ENCODE results near the gene ZDBF2. TPM values are rescaled to one million over a fixed set of nuclear protein-coding genes. Genes with fewer than 3 reads are reported as not detected.

The ZDBF2 gene
- total and polyA plus RNA-seq, 4 donors = 2.1 to 20.2 (median 9.1) TPM

DNA sequence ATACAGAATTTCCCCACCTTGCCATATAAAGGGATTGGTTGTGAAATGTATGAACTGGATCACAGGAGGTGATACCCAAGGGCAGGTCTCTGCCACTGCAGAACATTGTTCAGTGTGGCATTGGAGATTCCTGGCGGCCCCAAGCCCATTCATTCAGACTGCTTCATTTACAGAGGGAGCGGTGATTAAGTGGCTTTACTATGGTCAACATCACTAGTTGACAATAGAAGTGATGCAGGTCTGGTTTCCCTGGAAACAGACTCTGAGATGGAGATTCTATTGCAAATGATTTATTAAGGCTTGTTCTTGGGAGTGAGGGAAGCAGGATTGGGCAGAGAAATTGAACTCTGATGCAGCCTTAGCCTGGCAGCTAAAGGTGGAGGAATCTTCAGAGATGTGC, 62.4 kb downstream of the ZDBF2 start:
- Histone ChIP-seq H3K4me1 (ENCODE audit: control insufficient read depth in 1 of 2, insufficient read depth in 2 of 2, low read length in 2 of 2) (no peaks in the 10 kb centered on the region), H3K9me3 (ENCODE audit: control insufficient read depth, low read length) (no peaks in the 10 kb centered on the region), H3K36me3 (ENCODE audit: control insufficient read depth in 1 of 2, insufficient read depth in 2 of 2, low read length in 1 of 2) (no peaks in the 10 kb centered on the region), H3K27me3 (ENCODE audit: control insufficient read depth in 1 of 2, insufficient read depth in 2 of 2, low read length in 1 of 2) (no peaks in the 10 kb centered on the region), H3K4me3 (ENCODE audit: low read length in 2 of 2) (no peak overlapping the region), H3K27ac (ENCODE audit: low read depth in 1 of 2, low read length in 2 of 2) (no peak overlapping the region)
- ATAC-seq (ENCODE audit: low FRiP score) (no peak), DNase-seq (no peak)
- 76 to 84% methylated on average over 2 of the region's 2 CpGs for WGBS, 2 donors
- intact Hi-C loops (cut with DNase I) = no loop called here

DNA sequence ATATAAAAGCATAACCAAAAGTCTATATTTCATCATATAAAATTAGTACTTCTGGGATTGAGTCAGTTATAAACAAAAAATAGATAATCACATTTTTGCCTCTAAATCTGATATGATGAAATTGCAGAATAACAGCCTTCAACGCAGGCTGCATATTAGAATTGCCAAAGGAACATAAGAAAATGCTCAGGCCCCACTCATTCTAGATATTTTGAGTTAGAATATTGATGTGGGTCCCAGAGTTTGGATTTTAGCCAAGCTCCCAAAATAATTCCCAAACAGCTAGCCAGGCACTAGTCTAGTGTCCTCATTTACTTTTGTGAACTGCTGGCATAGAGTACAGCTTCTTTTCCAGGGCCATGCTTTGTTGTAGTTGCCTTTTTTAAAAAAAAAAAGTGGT, 63.5 kb downstream of the ZDBF2 start:
- DNase-seq = no peak
- ATAC-seq (ENCODE audit: low FRiP score) = no peak
- Histone ChIP-seq H3K4me1 (ENCODE audit: control insufficient read depth in 1 of 2, insufficient read depth in 2 of 2, low read length in 2 of 2) (no peaks in the 10 kb centered on the region), H3K27me3 (ENCODE audit: control insufficient read depth in 1 of 2, insufficient read depth in 2 of 2, low read length in 1 of 2) (no peaks in the 10 kb centered on the region), H3K36me3 (ENCODE audit: control insufficient read depth in 1 of 2, insufficient read depth in 2 of 2, low read length in 1 of 2) (no peaks in the 10 kb centered on the region), H3K9me3 (ENCODE audit: control insufficient read depth, low read length) (no peaks in the 10 kb centered on the region), H3K27ac (ENCODE audit: low read depth in 1 of 2, low read length in 2 of 2) (no peak overlapping the region), H3K4me3 (ENCODE audit: low read length in 2 of 2) (no peak overlapping the region)
- 14 to 24% methylated on average over 1 of the region's 1 CpG for WGBS, 2 donors
- intact Hi-C loops (cut with DNase I) = no loop called here

DNA sequence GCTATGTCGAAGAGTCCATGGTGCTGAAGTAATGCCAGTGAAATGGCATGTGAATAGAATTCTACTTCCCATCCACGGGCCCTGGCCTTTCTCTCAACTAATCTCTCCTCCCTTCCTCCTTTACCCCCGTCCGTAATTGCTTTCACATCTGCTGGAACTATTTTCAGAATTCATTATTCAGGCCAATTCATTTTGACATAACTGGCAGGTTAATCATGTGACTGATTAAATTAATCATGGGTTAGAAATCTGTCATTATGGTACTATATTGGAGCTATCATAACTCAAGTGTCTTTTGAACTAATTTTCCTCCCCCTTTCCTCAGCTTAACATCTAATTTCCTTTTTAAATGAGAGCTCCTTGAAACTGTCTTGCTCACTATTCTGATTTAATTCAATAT, 66.9 kb downstream of the ZDBF2 start:
- DNase-seq (no peak), ATAC-seq (ENCODE audit: low FRiP score) (no peak)
- 26 to 28% methylated on average over 4 of the region's 4 CpGs for WGBS, 2 donors
- no peak overlapping the region for H3K27ac ChIP-seq (ENCODE audit: low read depth in 1 of 2, low read length in 2 of 2)
- no peaks in the 10 kb centered on the region for H3K27me3 ChIP-seq (ENCODE audit: control insufficient read depth in 1 of 2, insufficient read depth in 2 of 2, low read length in 1 of 2)
- no peaks in the 10 kb centered on the region for H3K4me1 ChIP-seq (ENCODE audit: control insufficient read depth in 1 of 2, insufficient read depth in 2 of 2, low read length in 2 of 2)
- intact Hi-C loops (cut with DNase I) = no loop called here
- H3K36me3 ChIP-seq (ENCODE audit: control insufficient read depth in 1 of 2, insufficient read depth in 2 of 2, low read length in 1 of 2) = no peaks in the 10 kb centered on the region
- H3K9me3 ChIP-seq (ENCODE audit: control insufficient read depth, low read length) = peaks cover 4% of the 10 kb centered on the region
- no peak overlapping the region for H3K4me3 ChIP-seq (ENCODE audit: low read length in 2 of 2)

DNA sequence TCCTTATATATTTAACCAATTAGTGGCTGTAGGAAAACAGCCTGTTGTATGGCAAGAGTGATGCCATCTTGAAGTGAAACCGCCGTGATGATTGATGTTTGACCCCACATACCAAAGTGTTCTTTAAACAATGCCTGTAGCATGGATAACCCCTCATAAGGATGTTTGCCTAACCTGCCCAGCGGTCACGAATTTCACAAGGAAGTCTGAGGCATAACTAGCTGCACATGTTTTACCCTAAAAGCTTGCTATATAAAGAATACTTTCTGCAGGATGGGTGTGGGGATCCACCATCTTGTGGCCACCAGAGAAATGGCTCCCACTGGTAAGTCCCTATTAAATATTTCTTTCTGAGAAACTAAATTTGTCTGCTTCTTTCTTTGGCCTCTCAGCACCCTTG, 68.7 kb downstream of the ZDBF2 start:
- no peaks in the 10 kb centered on the region for H3K4me1 ChIP-seq (ENCODE audit: control insufficient read depth in 1 of 2, insufficient read depth in 2 of 2, low read length in 2 of 2)
- no peak for ATAC-seq (ENCODE audit: low FRiP score)
- H3K36me3 ChIP-seq (ENCODE audit: control insufficient read depth in 1 of 2, insufficient read depth in 2 of 2, low read length in 1 of 2) = no peaks in the 10 kb centered on the region
- 21 to 46% methylated on average over 4 of the region's 4 CpGs for WGBS, 2 donors
- intact Hi-C loops (cut with DNase I) = no loop called here
- H3K9me3 ChIP-seq (ENCODE audit: control insufficient read depth, low read length) = peaks cover 4% of the 10 kb centered on the region
- DNase-seq = no peak
- H3K4me3 ChIP-seq (ENCODE audit: low read length in 2 of 2) = no peak overlapping the region
- no peaks in the 10 kb centered on the region for H3K27me3 ChIP-seq (ENCODE audit: control insufficient read depth in 1 of 2, insufficient read depth in 2 of 2, low read length in 1 of 2)
- no peak overlapping the region for H3K27ac ChIP-seq (ENCODE audit: low read depth in 1 of 2, low read length in 2 of 2)

DNA sequence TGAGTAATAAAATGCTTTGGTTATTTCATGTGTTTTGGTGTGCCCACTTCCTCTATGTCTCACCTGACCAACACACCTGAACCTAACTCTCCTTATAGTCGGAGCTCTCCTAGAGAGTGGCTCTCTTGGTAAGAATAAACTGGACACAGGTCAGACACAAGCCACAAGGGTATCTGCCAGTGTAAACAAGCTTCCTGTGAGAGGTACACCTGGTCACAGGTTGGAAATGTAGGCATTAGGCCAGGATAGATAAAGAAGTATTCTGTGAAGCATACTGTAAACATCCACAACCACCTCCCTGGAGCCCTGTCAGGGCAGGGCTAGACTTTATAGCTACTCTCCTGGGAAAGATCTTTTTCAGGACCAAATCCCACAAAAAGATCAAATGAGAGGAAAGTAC, 69.4 kb downstream of the ZDBF2 start:
- intact Hi-C loops (cut with DNase I) = no loop called here
- Histone ChIP-seq H3K27me3 (ENCODE audit: control insufficient read depth in 1 of 2, insufficient read depth in 2 of 2, low read length in 1 of 2) (no peaks in the 10 kb centered on the region), H3K36me3 (ENCODE audit: control insufficient read depth in 1 of 2, insufficient read depth in 2 of 2, low read length in 1 of 2) (no peaks in the 10 kb centered on the region), H3K9me3 (ENCODE audit: control insufficient read depth, low read length) (peaks cover 4% of the 10 kb centered on the region), H3K4me3 (ENCODE audit: low read length in 2 of 2) (no peak overlapping the region), H3K27ac (ENCODE audit: low read depth in 1 of 2, low read length in 2 of 2) (no peak overlapping the region), H3K4me1 (ENCODE audit: control insufficient read depth in 1 of 2, insufficient read depth in 2 of 2, low read length in 2 of 2) (no peaks in the 10 kb centered on the region)
- no peak for DNase-seq
- 93 to 96% methylated on average over 1 of the region's 1 CpG for WGBS, 2 donors
- ATAC-seq (ENCODE audit: low FRiP score) = no peak

DNA sequence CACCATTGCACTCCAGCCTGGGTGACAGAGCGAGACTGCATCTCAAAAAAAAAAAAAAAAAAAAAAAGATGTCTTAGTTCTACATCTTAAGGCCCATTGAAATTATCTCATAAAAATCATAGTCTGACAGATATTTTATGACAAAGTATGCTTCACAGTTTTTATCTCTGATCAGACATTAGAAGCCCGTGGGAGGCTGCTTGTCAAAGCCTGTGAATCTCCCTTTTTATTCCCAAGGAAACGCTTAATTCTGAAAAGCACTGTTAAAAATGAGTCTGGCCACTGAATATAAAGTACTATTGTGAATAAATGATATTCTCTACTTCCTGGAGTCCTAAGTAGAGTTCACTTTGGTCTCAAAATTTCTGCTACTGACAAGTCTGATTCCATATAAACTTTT, 71.1 kb downstream of the ZDBF2 start:
- Histone ChIP-seq H3K4me1 (ENCODE audit: control insufficient read depth in 1 of 2, insufficient read depth in 2 of 2, low read length in 2 of 2) (no peaks in the 10 kb centered on the region), H3K27ac (ENCODE audit: low read depth in 1 of 2, low read length in 2 of 2) (no peak overlapping the region), H3K9me3 (ENCODE audit: control insufficient read depth, low read length) (peaks cover 8% of the 10 kb centered on the region), H3K4me3 (ENCODE audit: low read length in 2 of 2) (no peak overlapping the region), H3K27me3 (ENCODE audit: control insufficient read depth in 1 of 2, insufficient read depth in 2 of 2, low read length in 1 of 2) (no peaks in the 10 kb centered on the region), H3K36me3 (ENCODE audit: control insufficient read depth in 1 of 2, insufficient read depth in 2 of 2, low read length in 1 of 2) (no peaks in the 10 kb centered on the region)
- intact Hi-C loops (cut with DNase I) = no loop called here
- WGBS, 2 donors = 89 to 92% methylated on average over 3 of the region's 3 CpGs
- ATAC-seq (ENCODE audit: low FRiP score) (no peak), DNase-seq (no peak)

DNA sequence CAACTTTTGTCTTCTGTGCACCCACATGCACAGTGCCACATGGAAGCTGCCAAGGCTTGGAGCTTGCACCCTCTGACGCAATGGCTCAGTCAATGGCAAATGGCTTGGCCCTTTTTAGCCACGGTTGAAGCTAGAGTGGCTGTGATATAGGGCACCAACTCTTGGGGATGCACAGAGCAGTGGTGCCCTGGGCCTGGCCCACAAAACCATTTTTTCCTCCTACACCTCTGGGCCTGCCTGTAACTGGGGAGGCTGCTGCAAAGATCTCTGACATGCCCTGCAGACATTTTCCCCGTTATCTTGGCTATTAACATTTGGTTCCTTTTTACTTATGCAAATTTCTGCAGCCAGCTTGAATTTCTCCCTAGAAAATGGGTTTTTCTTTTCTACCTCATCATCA, 74.9 kb downstream of the ZDBF2 start:
- H3K36me3 ChIP-seq (ENCODE audit: control insufficient read depth in 1 of 2, insufficient read depth in 2 of 2, low read length in 1 of 2) = no peaks in the 10 kb centered on the region
- intact Hi-C loops (cut with DNase I) = no loop called here
- peaks cover 6% of the 10 kb centered on the region for H3K9me3 ChIP-seq (ENCODE audit: control insufficient read depth, low read length)
- no peak overlapping the region for H3K27ac ChIP-seq (ENCODE audit: low read depth in 1 of 2, low read length in 2 of 2)
- H3K27me3 ChIP-seq (ENCODE audit: control insufficient read depth in 1 of 2, insufficient read depth in 2 of 2, low read length in 1 of 2) = no peaks in the 10 kb centered on the region
- DNase-seq = no peak
- no peak for ATAC-seq (ENCODE audit: low FRiP score)
- no peaks in the 10 kb centered on the region for H3K4me1 ChIP-seq (ENCODE audit: control insufficient read depth in 1 of 2, insufficient read depth in 2 of 2, low read length in 2 of 2)
- WGBS, 2 donors = 82 to 86% methylated on average over 3 of the region's 3 CpGs
- H3K4me3 ChIP-seq (ENCODE audit: low read length in 2 of 2) = no peak overlapping the region

DNA sequence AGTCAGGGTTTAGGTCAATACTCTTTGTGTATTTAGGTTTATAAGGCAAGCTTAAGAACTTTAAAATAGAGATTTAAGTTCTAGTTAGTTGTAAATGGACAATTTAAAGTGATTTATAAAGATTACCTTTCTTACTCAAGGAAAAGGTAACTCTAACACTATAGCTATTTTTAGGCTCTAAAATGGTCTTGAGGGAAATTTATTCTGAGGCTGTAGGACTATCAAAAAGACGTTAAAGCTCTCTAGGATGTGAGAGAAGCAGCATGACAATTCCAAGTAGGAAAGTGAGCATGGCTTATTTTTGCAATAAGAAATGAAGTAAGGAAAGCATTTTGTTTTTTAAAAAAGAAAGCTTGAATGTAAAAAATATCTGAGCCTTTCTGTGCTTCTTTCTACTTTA, 78.1 kb downstream of the ZDBF2 start:
- H3K27me3 ChIP-seq (ENCODE audit: control insufficient read depth in 1 of 2, insufficient read depth in 2 of 2, low read length in 1 of 2) = no peaks in the 10 kb centered on the region
- no peak for ATAC-seq (ENCODE audit: low FRiP score)
- H3K27ac ChIP-seq (ENCODE audit: low read depth in 1 of 2, low read length in 2 of 2) = no peak overlapping the region
- no peaks in the 10 kb centered on the region for H3K36me3 ChIP-seq (ENCODE audit: control insufficient read depth in 1 of 2, insufficient read depth in 2 of 2, low read length in 1 of 2)
- no peak for DNase-seq
- H3K4me1 ChIP-seq (ENCODE audit: control insufficient read depth in 1 of 2, insufficient read depth in 2 of 2, low read length in 2 of 2) = no peaks in the 10 kb centered on the region
- intact Hi-C loops (cut with DNase I) = no loop called here
- H3K9me3 ChIP-seq (ENCODE audit: control insufficient read depth, low read length) = peaks cover 5% of the 10 kb centered on the region
- H3K4me3 ChIP-seq (ENCODE audit: low read length in 2 of 2) = no peak overlapping the region
- 26 to 32% methylated on average over 1 of the region's 1 CpG for WGBS, 2 donors

DNA sequence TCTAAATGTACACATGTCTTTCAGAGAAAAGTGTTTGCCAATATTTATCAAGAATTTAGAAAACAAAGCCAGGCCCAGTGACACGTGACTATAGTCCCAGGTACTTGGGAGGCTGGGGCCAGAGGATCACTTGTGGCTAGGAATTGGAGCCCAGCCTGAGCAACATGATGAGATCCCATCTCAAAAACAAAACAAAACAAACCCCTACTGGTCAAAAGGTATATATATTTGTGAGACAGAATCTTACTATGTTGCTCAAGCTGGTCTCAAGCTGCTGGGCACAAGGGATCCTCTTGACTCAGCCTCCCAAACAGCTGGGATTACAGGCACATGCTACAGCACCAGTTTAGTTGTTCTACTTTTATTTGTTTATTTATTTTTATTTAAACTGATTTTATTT, 79.2 kb downstream of the ZDBF2 start:
- Histone ChIP-seq H3K4me1 (ENCODE audit: control insufficient read depth in 1 of 2, insufficient read depth in 2 of 2, low read length in 2 of 2) (no peaks in the 10 kb centered on the region), H3K27ac (ENCODE audit: low read depth in 1 of 2, low read length in 2 of 2) (no peak overlapping the region), H3K9me3 (ENCODE audit: control insufficient read depth, low read length) (peaks cover 5% of the 10 kb centered on the region), H3K4me3 (ENCODE audit: low read length in 2 of 2) (no peak overlapping the region), H3K27me3 (ENCODE audit: control insufficient read depth in 1 of 2, insufficient read depth in 2 of 2, low read length in 1 of 2) (no peaks in the 10 kb centered on the region), H3K36me3 (ENCODE audit: control insufficient read depth in 1 of 2, insufficient read depth in 2 of 2, low read length in 1 of 2) (no peaks in the 10 kb centered on the region)
- ATAC-seq (ENCODE audit: low FRiP score) = no peak
- 70 to 72% methylated on average over 1 of the region's 1 CpG for whole genome bisulfite sequencing, 2 donors
- intact Hi-C loops (cut with DNase I) = no loop called here
- DNase-seq = no peak
